GM21390 (cell line): ENCODE data around the gene NR2C2.

Experiments used
- ATAC-seq: cut with Tn5 transposase; IDR thresholded peaks from one replicate; pipeline ENCODE4 v1.9.1; 2021; ENCODE audit not compliant: unreplicated experiment

Gene NR2C2

DNA sequence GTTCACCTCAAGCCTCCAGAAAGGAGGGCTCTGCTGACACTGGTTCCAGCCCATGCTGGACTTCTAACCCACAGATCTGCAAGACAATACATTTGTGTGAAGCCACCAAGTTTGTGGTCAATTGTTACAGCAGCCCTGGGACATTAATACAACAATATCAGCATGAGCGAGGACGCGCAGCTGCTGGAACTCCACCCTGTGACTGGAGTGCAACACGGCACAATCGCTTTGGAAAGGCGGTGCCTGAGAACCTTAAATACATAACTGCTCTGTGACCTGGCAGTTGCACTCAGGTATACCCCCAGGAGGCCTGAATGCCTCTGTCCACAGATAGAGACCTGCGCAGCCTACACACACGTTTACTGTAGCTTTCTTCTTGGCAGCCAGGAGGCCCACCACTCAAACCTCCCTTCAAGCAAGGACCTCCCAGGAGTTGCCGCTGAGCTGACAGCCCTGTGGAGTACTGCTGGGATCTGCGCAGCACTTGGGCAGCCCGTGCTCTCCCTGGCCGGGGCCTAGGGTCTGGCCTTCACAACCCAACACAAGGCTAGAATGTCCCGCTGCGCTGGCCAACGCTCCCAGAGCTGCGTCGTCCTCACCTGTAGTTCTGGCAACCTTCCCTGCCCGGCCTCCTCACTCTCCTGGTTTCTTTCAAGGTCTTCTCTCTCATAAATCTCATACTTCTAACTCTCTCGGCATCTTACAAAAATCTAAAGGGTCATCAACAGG lies 109.5 kb downstream of the NR2C2 start:
- ATAC-seq, result no peak

DNA sequence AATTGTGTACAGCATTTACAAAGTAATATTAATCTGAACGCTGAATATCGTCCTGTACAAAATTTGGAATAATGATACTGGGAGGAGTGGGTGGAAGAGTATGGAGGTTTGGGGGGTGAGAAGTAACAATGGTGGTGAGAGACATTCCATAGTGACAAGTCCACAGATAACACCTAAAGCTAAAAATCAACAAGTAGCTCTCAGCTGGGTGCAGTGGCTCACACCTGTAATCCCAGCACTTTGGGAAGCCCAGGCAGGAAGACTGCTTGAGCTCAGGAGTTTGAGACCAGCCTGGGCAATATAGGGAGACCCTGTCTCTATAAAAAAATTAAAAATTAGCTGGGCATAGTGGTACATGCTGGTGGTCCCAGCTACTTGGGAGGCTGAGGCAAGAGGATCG lies 112.6 kb downstream of the NR2C2 start:
- ATAC-seq, result no peak

DNA sequence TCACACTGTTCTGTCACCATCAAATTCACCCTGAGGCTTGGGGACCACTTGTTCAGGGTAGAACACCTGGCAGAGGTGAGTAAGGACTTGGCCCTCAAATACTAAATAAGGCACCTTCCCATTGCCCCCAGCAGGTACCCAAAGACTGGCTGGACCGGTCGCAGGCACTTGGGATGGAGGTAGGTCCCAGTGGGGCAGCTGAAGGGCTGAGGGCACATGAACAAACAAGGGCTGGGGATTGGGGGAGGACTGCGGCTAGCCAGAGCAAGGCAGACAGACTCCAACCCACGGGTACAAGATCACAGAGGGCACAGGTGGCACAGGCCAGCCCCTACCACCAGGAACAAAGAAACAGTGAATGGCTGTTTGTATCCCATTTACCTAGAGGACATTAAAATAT lies 115.9 kb downstream of the NR2C2 start:
- ATAC-seq, result no peak

DNA sequence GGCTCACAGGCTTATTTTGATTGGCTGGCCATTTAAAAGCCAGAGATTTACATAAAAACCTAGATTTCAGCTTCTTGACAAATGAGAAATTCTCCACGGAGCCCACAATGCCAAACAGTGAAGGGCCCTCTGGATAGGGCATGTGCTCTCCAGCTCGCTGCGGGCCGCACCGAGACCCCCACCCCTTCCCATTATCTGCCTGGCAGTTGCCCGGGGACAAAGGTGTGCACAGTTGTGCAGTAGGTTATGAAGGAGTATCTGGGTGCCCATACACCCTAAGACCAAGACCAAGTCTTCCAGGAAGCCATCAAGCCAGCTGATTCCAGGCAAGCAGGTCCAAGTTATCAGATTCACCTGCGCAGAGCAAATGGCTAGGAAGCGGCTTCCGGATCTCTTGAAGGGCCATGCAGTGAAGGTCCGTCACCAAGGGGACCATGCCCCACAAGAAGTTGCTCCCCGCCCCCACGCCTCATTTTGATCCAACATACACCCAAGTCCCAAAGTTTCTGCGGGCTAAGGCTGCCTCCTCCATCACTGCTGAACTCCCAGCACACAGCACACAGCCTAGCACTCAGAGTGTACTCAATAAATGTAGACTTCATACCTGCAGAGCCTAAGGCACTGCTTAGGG lies 116.4 kb downstream of the NR2C2 start:
- ATAC-seq, result no peak

DNA sequence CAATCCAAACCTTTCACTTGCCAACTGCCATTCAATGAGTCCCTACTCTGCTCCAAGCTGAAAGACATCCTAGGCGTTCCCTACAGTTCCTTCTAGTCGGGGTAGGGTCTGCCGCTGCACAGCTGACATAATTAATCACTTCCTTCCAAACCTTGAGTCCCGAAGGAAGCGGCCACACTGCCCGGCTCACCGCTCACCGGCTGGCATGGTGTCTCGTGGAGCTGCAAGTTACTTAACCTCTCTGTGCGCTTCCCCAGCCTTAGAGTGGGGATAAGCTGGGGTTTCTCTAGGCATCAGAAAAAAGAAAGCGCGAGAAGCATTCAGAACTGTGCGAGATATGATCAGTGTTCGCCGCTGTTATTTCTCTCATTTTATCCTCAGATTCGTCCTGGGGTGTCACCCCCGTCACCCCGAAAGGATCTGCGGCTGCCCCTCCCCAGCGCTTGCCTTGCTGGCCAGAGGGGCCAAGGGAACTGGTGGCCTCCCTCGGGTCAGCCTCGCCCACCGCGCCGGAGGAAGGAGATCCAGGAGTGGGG lies 117.0 kb downstream of the NR2C2 start:
- ATAC-seq, result peak; percentile 21

DNA sequence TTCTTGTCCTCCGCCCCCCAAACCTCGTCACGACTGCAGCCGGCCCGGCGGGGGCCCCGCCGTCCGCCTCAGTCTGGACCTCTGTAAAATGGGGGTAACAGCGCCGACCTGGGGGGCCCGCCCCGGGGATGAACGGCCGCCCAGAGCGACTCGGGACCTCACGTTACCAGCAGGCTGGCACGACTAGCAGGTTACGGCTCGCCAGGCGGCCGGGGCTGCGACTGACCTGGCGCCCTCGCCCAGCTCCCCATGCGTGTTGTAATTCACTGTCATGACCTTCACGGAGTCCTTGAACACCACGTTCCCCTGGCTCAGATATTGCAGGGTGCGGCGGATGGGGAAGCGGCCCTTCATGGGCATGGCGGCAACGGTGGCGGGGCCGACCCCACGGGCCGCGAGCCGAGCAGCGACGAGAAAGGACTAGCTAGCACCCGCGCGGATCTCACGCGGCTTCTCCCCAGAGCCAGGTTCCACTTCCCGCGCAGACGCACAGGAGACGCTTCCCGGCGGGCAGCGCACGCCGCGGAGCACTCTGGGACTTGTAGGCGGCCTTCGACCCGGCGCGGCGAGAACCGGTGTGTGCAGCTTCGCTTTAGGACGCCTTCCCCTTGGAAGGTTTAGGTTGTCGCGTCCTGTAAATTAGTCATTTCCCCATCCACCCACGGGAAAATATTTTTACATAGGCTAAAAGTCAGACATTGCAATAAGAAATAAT lies 117.6 kb downstream of the NR2C2 start, which contains the start of gene MRPS25:
Gene MRPS25 (minus strand): TSS at position 481 of the 715 bp plus-strand sequence. CDS start 121 bp downstream, at position 360.
- peak; percentile 98 for ATAC-seq

DNA sequence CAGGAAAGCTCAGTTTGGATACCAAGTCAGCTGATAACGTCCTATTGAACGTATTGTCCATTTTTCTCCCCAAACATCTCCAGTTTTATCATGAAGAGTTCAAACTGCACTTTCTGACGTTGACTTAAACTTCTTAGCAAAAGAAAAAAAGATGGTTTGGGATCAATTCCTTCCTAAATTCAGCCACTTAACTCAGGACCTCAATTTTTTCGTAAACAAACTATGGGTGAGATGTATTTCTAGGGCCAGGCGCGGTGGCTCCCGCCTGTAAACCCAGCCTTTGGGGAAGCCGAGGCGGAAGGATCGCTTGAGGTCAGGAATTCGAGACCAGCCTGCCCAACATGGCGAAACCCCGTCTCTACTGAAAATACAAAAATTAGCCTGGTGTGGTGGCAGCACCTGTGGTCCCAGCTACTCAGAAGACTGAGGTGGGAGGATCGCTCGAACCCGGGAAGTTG lies 118.2 kb downstream of the NR2C2 start:
- no peak for ATAC-seq

DNA sequence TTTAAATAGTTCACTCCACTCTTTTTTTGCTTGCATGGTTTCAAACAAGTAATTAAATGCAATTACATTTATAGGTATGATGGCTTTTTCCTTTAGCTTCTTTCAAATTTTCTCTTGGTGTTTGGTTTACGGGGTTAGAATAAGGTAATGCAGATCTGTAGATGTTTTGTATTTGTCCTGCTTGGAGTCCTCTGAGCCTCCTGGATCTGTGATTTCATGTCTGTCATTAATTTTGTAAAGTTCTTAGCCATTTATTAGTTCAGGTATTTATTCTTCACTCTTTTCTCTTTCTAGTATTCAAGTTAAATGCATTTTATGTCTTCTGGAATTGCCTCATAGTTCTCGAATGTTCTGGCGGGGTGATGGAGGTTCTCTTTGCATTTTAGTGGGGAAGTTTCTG lies 119.1 kb downstream of the NR2C2 start:
- ATAC-seq, result no peak

DNA sequence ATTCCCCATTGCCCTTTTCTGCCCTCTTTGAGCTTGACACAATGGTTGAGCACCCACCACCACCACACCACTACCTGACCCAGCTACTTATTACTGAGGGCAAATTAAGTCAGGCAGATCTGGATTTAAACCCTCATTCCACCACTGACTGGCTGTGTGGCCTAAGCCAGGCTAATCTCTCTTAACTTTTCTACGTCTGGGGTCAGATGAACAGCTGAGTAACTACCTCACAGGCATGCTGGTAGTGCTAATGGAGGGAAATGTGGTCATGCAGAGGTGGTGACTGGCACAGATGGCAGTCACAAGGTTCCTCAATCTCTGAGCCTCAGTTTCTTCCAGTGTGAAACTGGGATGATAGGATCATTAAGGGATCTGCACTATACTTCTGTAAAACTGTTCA lies 122.1 kb downstream of the NR2C2 start:
- ATAC-seq, result no peak

DNA sequence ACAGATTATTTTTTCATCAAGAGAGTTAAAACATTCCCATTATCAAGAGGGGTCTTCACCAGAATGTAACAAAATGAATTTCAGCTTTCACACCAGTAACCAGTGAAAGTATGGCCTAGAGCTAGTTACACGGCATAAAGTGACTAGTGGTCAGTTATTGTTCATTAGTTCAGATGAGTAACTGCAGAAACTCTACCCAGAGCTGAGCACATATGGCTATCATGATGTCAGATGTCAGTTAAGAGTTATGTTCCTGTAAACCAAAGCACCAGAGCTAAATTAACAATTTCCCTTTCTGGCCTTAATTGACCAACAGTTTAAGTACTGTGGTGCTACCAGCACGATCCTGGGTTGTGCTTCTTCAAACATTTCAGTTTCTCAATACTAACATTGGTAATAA lies 124.3 kb downstream of the NR2C2 start:
- ATAC-seq, result no peak

DNA sequence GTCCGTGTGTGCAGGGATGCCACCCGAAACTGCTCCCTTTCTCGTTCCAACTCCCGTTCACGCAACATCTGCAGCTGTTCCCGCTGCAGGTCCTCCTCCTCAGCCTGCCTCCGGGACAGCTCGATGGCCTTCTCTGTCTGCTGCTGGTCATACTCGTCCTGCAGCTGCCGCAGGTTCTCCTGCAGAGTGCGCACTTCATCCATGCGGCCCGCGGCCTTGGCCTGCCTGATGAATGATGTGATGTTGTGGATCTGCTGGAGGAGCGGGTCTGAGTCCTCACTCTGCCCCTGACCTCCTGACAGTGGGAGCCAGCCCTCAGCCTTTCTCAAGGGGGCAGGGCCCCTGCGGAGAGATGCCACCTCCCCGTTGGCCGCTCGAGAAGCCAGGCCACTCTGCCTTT lies 127.1 kb downstream of the NR2C2 start:
- ATAC-seq, result no peak

DNA sequence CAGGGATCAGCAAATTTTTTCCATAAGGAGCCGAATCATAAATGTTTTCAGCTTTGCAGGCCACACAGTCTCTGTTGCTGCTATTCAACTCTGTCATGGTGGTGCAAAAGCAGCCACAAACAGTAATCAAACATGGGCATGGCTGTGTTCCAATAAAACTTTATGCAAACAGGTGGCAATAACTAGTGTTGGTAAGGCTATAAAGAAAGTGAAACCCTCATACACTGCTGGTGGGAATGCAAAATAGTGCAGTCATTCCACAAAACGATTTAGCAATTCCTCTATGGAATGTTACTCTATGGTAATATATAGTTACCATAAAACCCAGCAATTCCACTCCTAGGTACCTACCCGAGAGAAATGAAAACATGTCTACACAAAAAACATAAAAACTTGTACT lies 131.7 kb downstream of the NR2C2 start:
- no peak for ATAC-seq

DNA sequence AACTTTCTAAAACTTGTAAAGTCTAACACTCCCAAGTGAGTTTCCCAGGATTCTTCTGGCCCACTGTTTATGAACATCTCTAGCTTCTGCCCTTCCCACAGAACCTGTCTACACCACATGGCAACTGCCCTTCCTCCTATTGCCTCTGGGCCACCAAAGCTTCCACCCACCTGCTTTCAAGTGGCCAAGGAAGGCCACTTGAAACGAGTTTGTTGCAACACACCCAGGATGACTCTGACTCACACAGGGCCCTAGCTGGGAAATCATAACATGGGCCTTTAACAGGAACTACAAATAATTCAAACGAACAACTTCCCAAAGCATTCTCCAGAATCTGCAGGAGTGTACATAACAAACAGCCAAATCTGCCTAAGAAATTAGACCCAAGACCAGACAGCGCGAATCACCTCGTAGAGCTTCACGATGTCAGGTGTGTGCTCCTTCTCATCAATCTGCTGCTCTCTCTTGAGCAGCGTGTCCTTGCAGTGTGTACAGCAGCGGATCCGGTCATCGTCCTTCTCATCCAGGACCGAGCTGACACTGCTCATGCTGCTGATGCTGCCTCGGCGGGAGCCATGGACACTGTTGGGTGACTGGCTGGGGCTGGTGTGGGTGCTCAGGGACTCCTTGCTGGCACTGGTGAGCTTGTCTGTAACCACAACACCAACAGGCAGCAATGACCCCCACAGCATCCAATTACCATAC lies 134.7 kb downstream of the NR2C2 start:
- no peak for ATAC-seq

DNA sequence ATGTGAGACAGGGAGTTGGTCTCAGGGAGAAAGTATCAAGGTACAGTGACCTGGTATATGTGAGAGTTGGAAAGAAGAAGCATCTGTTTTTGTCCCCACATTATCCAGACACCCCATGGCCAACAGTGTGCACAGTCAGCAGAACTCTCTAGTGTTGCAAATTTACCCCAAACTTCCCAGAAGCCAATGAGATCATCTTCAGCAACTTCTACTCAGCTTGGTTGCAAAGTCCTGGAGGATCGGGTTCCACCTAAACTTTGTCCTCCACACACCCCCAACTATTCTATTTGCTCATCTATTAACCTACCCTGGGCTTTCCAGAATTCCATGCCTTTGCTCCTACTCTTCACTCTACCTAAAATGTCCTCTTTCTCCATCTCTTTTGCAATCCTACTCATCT lies 135.9 kb downstream of the NR2C2 start:
- ATAC-seq, result no peak

DNA sequence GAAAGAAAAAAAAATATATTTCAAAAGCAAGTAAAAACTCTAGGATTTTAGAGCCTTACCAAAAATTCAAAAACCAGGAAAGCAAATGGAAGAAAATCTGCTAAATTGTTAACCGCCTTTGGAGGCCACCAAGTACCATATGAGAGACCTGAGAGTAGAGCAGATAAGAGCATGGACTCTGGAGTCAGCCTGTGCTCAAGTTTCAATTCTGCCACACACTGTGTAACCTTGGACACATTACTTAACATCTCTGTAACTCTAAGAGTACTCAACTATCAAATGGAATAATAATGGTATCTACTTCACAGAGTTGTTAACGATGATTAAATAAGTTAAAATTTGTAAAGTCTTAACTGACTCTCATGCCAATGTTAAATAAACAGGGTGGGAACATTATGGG lies 138.9 kb downstream of the NR2C2 start:
- ATAC-seq, result no peak

DNA sequence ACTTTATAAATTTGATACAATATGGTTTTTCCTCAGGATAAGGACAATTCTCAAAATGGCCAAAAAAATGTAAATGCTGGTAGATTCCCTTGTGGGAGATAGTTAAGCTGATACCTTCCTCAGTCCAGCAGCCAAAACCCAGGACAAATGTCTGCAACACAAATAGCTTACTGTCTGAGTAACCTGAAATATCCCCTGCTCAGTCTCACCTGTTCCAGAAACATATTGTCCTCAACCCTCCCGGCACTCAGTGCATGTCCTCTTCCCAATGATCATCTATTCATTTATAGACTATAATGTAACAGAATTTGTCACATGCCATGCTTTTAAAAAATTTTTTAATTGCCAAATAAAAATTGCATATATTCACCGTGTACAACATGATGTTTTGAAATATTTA lies 139.3 kb downstream of the NR2C2 start:
- no peak for ATAC-seq

DNA sequence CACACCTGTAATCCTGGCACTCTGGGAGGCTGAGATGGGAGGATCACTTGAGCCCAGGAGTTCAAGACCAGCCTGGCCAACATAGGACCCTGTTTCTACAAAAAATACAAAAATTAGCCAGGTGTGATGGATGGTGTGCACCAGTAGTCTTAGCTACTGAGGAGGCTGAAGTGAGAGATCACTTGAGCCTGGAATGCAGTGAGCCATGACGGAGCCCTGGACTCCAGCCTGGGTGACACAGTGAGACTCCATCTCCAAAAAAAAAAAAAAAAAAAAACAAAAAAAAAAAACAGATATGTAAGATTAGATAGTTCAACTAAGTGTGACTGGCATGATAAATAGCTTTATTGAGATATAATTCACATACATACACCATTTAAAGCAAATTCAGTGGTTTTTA lies 141.8 kb downstream of the NR2C2 start:
- no peak for ATAC-seq

DNA sequence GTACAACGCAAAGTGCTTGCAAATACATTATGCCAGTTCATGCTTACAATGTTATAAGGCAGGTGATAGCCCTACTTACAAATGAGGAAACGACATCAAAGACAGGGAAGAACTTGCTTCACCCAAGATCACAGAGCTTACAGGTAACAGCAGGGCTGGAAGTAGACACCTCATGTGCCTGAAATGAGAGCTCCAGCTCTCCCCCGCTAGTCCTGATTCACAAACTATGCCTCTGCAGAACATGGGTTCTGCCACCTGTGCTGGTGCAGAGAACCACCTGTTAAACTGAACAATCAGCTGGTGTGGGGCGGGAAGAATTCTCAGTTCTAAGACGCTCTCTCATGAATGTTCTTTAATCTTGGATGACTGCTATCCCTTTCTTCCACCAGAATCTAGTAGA lies 144.2 kb downstream of the NR2C2 start:
- no peak for ATAC-seq

DNA sequence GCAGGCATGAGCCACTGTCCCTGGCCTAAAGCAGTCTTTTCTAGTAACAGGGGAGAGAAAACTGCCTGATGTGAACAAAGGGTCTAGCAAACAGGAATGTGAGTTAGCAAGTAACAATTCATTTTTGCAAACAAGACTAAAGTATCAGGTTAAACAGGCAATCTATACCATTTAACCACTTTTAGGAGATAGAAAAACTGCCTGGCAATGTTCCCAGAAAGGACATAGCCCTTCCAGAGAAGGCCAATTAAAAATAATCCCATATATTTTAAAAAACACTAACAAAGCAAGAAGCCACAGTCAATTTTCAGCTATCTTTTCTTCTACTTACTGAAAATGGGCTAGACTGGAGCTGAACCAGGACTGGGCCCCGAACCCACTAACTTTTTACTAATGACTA lies 145.3 kb downstream of the NR2C2 start:
- ATAC-seq, result no peak

DNA sequence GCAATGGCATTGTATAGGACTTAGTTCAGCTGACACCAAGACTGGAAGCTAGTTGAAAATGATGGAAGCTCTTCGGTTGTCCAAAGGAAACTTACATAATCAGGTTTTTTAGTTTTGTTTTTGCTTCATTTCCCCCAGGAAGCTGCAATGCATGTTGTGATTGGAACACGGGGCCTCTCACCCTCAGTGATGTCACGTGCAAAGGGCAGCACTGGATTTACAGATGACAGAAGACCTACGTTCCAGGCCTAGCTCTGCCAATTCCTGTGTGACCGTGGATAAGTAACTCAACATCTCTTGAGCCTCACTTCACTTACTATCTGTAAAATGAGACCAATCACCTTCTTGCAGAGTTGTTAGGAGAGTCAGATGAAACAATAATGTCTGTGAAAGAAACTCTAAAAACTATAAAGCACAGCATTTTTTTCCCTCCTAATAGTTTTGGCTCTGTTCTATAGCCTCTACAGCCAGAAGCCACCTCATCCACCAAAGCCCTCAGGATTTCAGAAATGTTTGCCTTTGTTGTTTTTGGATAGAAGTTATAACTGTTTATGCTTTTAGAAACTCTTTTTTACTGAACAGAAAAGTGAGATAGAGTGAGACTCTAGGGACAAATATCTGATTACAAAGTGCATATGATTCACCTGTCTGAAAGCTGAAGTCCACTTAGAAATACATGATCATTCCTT lies 146.9 kb downstream of the NR2C2 start:
- ATAC-seq, result no peak

DNA sequence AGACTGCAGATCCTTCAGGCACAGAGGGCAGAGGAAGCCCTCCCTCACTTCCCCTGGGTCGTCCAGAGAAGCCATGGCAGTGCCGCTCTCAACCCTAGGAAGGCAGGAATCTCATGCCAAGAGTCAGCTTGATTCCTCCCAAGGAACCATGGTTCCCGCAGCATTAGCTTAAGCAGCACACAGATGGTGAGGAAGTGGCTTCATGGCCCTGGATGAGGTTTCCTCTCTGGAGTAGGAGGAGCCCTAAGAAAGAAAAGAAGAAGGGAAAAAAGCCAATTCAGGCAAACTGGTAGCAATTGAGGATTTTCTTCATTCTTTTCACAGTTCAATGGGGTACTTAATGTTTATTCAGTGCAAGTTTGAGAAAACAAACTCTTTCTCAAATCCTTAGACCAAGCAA lies 148.7 kb downstream of the NR2C2 start:
- ATAC-seq, result no peak
